ENCODE measurements around the gene EMID1. TPM values are rescaled to one million over a fixed set of nuclear protein-coding genes. Genes with fewer than 3 reads are reported as not detected.
A peak's percentile ranks its signal among the peaks of the same experiment; 100 is the strongest.

The EMID1 gene
- polyA plus RNA-seq, 3 donors, result 59.9 to 106 (median 88.8) TPM

DNA sequence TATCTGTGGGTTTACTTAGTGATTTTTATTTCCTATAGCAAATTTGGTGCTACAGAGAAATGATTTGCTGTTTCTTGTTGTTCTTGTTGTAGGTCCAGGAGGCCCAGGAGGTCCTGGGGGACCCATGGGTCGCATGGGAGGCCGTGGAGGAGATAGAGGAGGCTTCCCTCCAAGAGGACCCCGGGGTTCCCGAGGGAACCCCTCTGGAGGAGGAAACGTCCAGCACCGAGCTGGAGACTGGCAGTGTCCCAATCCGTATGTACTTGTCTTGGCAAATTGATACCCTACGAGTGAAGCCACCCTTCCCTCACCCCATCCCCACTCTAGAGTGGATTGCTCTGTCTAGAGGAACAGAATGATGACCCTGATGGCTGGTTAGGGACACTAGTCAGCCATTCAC, 92.9 kb downstream of the EMID1 start:
- no peak for DNase-seq (ENCODE audit: extremely low read depth in 1 of 11, low read depth in 9 of 11, low spot score in 4 of 11)

- DNase-seq (ENCODE audit: extremely low read depth in 1 of 11, low read depth in 9 of 11, low spot score in 4 of 11), result no peak
Measured at GRCh38 chr22:29299136-29299900, 93.6 kb downstream of the EMID1 start.

DNA sequence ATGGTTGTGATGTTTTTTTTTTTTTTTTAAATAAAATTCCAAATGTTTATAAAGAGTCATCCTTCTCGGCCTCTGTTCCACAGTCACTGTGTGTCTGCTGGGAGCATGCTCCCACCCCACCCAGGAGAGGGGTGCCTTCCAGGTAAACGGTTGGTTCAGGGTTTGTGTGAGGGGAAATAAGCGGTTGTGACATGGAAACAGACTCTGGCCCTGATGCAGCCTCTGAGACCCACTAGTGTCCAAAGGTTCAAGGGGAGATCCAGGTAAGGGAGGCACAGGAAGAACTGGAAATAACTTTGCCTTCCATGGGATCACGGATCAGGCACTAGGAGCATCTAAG, 94.7 kb downstream of the EMID1 start:
- no peak for DNase-seq (ENCODE audit: extremely low read depth in 1 of 11, low read depth in 9 of 11, low spot score in 4 of 11)

GRCh38 chr22:29300807-29301601, 95.3 kb downstream of the EMID1 start:
- no peak for DNase-seq (ENCODE audit: extremely low read depth in 1 of 11, low read depth in 9 of 11, low spot score in 4 of 11)

DNA sequence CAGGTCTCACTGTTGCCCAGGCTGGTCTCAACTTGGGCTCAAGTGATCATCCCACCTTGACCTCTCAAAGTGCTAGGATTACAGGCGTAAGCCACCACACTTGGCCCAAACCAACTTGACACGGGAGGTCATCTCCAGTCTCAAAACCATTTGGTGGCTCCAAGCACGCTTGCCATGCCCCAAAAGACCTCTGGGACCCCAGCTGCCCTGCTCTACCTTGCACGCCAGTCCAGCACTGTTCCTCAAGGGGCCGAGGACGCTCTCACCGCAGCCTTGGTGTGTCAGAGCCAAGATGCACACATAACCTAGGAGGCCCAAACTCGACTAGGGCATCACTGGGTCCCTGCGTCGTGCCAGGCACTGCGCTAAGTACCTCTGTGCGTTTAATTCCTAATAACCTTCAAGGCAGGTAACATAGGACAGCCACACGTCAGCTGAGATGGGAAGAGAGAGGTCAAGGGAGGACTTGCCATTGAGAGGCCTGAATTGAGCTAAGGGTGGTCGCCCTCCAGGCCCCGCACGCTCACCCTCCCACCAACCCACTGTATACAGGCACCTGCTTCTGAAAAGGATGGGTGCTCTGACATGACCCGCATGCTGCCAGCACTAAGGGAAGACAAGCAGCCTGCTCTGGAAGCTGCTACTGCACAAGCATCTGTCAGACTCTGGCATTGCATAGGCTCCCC, 96.2 kb downstream of the EMID1 start:
- no peak for DNase-seq (ENCODE audit: extremely low read depth in 1 of 11, low read depth in 9 of 11, low spot score in 4 of 11)

GRCh38 chr22:29302402-29302680, 96.6 kb downstream of the EMID1 start:
- no peak for DNase-seq (ENCODE audit: extremely low read depth in 1 of 11, low read depth in 9 of 11, low spot score in 4 of 11)

- DNase-seq (ENCODE audit: extremely low read depth in 1 of 11, low read depth in 9 of 11, low spot score in 4 of 11), result no peak
Measured at GRCh38 chr22:29302681-29303465, 97.2 kb downstream of the EMID1 start.

GRCh38 chr22:29305836-29306174, 100.1 kb downstream of the EMID1 start:
- no peak for DNase-seq (ENCODE audit: extremely low read depth in 1 of 11, low read depth in 9 of 11, low spot score in 4 of 11)

DNA sequence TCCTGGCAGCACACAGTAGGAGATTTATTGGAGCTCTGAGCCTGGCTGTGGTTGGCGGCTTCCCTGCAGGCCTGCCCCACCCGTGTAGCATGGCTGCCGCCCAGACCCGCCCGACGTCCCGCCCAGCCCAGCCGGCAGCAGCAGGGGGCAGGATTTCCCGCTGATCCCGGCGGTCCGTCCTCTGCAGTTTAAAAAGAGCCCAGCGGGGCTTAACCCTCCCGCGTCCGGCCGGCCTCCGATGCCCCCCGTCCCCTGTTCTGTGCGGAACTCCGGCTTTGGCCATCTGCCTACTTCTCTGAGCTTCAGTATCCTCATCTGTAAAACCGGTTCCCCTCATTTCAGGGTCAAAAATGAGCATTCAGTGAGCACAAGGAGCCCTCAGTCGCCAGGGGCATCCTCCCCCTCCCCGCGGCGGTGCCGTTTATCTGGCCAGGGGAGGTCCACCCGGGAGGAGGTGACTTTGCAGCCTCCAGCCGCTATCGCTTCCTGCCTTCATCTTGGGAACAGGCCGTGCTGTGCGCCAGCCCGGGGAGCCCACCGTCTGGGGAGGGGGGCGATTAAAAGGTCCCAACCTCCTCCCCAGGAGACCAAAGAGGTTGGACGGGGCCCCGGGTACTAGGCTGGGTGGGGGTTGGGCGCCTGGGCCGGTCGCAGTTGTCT, 100.6 kb downstream of the EMID1 start, which contains the start of gene GAS2L1:
GAS2L1 (plus strand) TSS at position 476 of the 660 bp plus-strand sequence. CDS start 1,456 bp downstream, outside the sequence.
- peak in 7 of 11 donors; percentile 55 to 78 (median 76) for DNase-seq (ENCODE audit: extremely low read depth in 1 of 11, low read depth in 9 of 11, low spot score in 4 of 11)

DNA sequence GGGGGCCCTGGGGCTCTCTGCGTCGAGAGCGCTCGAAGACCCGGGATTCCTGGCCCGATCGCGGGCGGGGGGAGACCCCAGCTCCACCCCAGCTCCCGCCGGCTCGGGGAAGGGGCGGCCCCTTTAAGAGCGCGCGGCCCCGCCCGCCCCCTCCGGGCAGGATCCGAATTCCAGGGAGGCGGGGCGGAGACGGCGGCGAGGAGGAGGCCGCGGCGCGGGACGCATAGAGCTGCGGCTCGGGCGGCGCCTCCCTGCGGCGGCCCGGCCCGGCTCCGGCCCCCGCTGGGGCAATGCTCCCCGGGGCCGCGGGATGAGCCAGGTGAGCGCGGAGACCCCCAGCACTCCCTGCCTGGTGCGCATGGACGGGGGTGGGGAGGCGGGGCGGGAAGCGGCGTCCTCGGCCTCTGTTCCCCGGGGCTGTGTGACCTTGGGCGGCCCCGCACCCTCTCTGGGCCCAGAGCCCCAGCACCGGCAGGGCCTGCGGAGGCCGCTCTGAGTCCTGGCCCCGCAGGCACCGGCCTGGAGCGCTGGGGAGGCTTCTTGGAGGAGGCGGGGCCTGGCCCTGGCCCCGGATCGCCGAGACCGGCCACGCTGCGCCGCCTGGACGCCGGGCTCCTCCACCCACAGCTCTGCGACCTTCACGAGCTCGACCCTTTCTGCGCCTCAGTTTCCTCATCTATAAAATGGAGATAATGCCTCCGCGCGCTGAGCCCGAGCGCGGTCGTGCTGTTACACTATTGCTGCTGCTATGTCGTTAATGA, 101.3 kb downstream of the EMID1 start:
- peak in 8 of 11 donors; percentile 57 to 80 (median 74) for DNase-seq (ENCODE audit: extremely low read depth in 1 of 11, low read depth in 9 of 11, low spot score in 4 of 11)

DNA sequence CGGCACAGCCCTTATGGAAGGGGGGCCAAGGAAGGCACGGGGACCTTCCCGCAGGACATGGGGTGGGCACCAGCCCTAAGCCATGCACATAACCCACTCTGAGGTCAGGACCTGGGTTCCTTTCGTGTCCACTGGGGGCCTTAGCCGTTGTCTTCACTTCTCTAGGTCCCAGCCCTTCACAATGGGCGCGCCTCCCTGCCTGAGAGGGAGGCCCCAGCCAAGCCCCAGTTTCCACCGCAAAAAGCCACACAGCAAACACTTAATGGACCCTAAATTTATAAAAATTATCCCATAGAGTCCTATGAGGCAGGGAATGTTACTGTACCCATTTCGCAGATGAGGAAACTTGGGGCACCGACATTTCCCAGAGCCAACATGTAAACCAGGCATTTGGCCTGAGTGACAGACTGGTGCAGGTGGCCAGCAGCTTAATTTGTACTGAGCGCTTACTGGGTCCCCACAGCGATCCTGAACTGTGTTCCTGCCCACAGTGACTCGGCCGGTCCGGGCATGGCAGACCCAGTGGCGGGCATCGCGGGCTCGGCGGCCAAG, 102.0 kb downstream of the EMID1 start:
- DNase-seq (ENCODE audit: extremely low read depth in 1 of 11, low read depth in 9 of 11, low spot score in 4 of 11), result no peak

DNA sequence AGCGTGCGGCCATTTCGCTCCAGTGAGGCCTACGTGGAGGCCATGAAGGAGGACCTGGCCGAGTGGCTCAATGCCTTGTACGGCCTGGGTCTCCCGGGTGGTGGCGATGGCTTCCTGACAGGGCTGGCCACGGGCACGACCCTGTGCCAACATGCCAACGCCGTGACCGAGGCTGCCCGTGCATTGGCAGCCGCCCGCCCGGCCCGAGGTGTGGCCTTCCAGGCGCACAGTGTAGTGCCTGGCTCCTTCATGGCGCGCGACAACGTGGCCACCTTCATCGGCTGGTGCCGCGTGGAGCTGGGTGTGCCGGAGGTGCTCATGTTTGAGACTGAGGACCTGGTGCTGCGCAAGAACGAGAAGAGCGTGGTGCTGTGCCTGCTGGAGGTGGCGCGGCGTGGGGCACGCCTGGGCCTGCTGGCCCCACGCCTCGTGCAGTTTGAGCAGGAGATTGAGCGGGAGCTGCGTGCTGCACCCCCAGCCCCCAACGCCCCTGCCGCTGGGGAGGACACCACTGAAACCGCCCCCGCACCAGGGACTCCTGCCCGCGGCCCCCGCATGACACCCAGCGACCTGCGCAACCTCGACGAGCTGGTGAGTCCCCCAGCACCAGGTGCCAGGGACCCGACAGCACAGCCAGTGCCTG, 102.6 kb downstream of the EMID1 start:
- DNase-seq (ENCODE audit: extremely low read depth in 1 of 11, low read depth in 9 of 11, low spot score in 4 of 11), result no peak

GRCh38 chr22:29308791-29309262, 103.1 kb downstream of the EMID1 start:
- no peak for DNase-seq (ENCODE audit: extremely low read depth in 1 of 11, low read depth in 9 of 11, low spot score in 4 of 11)

Data from renal cortex interstitium (tissue), 11 donors.